HepG2 (cell line): Measurements from ENCODE around the gene HBA1. TPM values are rescaled to one million over a fixed set of nuclear protein-coding genes. Genes with fewer than 3 reads are reported as not detected.
A peak's percentile ranks its signal among the peaks of the same experiment; 100 is the strongest.

Source experiments
- ATAC-seq: fragments of 200-7000 bp; cut with Tn5 transposase; 3 replicates; pipeline ENCODE4 v1.9.1; 2020; ENCODE audit warnings: mild to moderate bottlenecking, moderate library complexity
- BruUV-seq: library from RNA; stranded (reverse); fragments of 400-500 nt; replicated peaks from 2 replicates; lab custom pipeline; 2021; lab: Mats Ljungman, UMichigan
- CTCF ChIA-PET: fragments of 300-600 bp; formaldehyde crosslinking; extraction: SDS; loops from one replicate; lab custom pipeline; 2021; ENCODE audit warnings: low total read pairs, inconsistent platforms, low intra/inter-chr PET ratio; lab: Yijun Ruan, JAX
- POLR2A ChIA-PET: fragments of 350-600 bp; sonication (Branson Sonifier 250); formaldehyde crosslinking; loops from one replicate; lab custom pipeline; 2020; ENCODE audit warnings: antibody characterized with exemption, inconsistent platforms; lab: Yijun Ruan, JAX
- DNase-seq: peaks from one replicate; pipeline ENCODE4 v3.0.0-alpha.2; 2015; ENCODE audit warnings: low spot score
- FAIRE-seq: peaks from 3 replicates; lab custom pipeline; 2011; peaks lifted over from hg19 to GRCh38; lab: Jason Lieb, UNC
- H2AFZ ChIP-seq: one replicate; pipeline ENCODE4 v1.6.1; 2011; ENCODE audit warnings: low read length, inconsistent platforms
- H3K27ac ChIP-seq: fragments of 300-600 bp; 3 replicates; pipeline ENCODE4 v1.8.0; 2011; ENCODE audit warnings: mixed run types, mild to moderate bottlenecking, mixed read lengths, low read length, inconsistent platforms; ENCODE audit not compliant: insufficient read depth; ENCODE audit errors: extremely low read length
- H3K27me3 ChIP-seq, 2 experiments: fragments of 200-600 bp in 1 of 2; 2 replicates in 1 of 2; 3 replicates in 1 of 2; pipeline versions ENCODE4 v1.6.0 to v1.8.0; 2011; ENCODE audit warnings: low read length in 2 of 2, mild to moderate bottlenecking in 2 of 2, moderate library complexity in 2 of 2, inconsistent platforms in 1 of 2; ENCODE audit not compliant: insufficient read depth in 2 of 2, control insufficient read depth in 1 of 2
- H3K36me3 ChIP-seq, 2 experiments: fragments of 200-600 bp in 1 of 2; replicated peaks in 1 of 2; 2 replicates in 1 of 2; 3 replicates in 1 of 2; pipeline versions ENCODE4 v1.5.1 to v1.8.0; 2011; ENCODE audit warnings: low read length in 2 of 2, inconsistent platforms in 1 of 2; ENCODE audit not compliant: insufficient read depth in 2 of 2, control insufficient read depth in 1 of 2
- H3K4me1 ChIP-seq: 2 replicates; pipeline ENCODE4 v1.5.1; 2012; ENCODE audit warnings: low read length, inconsistent platforms; ENCODE audit not compliant: insufficient read depth
- H3K4me2 ChIP-seq: 2 replicates; pipeline ENCODE4 v1.6.0; 2011; ENCODE audit warnings: low read depth, low read length, inconsistent platforms
- H3K4me3 ChIP-seq, 3 experiments: fragments of 200-600 bp in 1 of 3; sonication (generic), shearing (Covaris generic) in 1 of 3; replicated peaks in 1 of 3; 2 replicates each; pipeline ENCODE4 v1.5.1; 2011 to 2016; ENCODE audit warnings: low read length in 3 of 3, inconsistent platforms in 2 of 3, low read depth in 2 of 3, mild to moderate bottlenecking in 2 of 3, control low read depth in 1 of 3, mixed read lengths in 1 of 3; ENCODE audit not compliant: insufficient read depth in 1 of 3
- H3K79me2 ChIP-seq: one replicate; pipeline ENCODE4 v1.6.1; 2011; ENCODE audit warnings: low read length, inconsistent platforms; ENCODE audit not compliant: insufficient read depth
- H3K9ac ChIP-seq: 2 replicates; pipeline ENCODE4 v1.6.0; 2011; ENCODE audit warnings: mild to moderate bottlenecking, low read depth, low read length, inconsistent platforms; ENCODE audit not compliant: insufficient read depth
- H3K9me3 ChIP-seq: 2 replicates; pipeline ENCODE4 v1.5.1; 2012; ENCODE audit warnings: mild to moderate bottlenecking, low read length
- H4K20me1 ChIP-seq: 2 replicates; pipeline ENCODE4 v1.6.0; 2011; ENCODE audit warnings: inconsistent platforms, mild to moderate bottlenecking, low read length, moderate library complexity; ENCODE audit not compliant: insufficient read depth
- SPEN ChIP-seq: sonication (generic); formaldehyde crosslinking; IDR thresholded peaks from 2 replicates; pipeline ENCODE4 v1.5.1; 2020; ENCODE audit warnings: low read depth, mild to moderate bottlenecking, missing genetic modification reagents
- TBP ChIP-seq: sonication (generic); formaldehyde crosslinking; IDR thresholded peaks from 2 replicates; pipeline ENCODE4 v1.5.0; 2020; ENCODE audit warnings: missing genetic modification reagents
- THRA ChIP-seq: sonication (generic); formaldehyde crosslinking; IDR thresholded peaks from 2 replicates; pipeline ENCODE4 v1.4.0; 2020; ENCODE audit warnings: missing genetic modification reagents, borderline replicate concordance
- ZFP1 ChIP-seq: IDR thresholded peaks from 2 replicates; pipeline ENCODE4 v1.6.1; 2016
- ZMYM3 ChIP-seq: sonication (generic); formaldehyde crosslinking; IDR thresholded peaks from 2 replicates; pipeline ENCODE4 v1.5.1; 2020; ENCODE audit warnings: mild to moderate bottlenecking, missing genetic modification reagents
- ZNF335 ChIP-seq: sonication (generic); formaldehyde crosslinking; IDR thresholded peaks from 2 replicates; pipeline ENCODE4 v1.4.0; 2020; ENCODE audit warnings: missing genetic modification reagents
- ZNF879 ChIP-seq: sonication (generic); formaldehyde crosslinking; IDR thresholded peaks from 2 replicates; pipeline ENCODE4 v1.8.1; 2023; ENCODE audit warnings: missing genetic modification reagents
- WGBS: methylation state at CpG from one replicate; pipeline ENCODE4 v1.1.6; 2017; ENCODE audit warnings: low lambda C conversion rate; 5-methylcytosine and 5-hydroxymethylcytosine counted together
- in situ Hi-C: cut with HindIII; loops from 2 replicates; pipeline ENCODE4 v1.10.0; 2017; ENCODE audit warnings: low pct_unique_long_range_greater_than_20kb; ENCODE audit not compliant: extremely low pct_ligation_motif_present
- intact Hi-C: fragments of 100-400 bp; cut with micrococcal nuclease; formaldehyde crosslinking; loops from one replicate; pipeline ENCODE4 v1.10.0; 2022; ENCODE audit not compliant: unreplicated experiment
- polyA plus RNA-seq, 8 experiments: library from polyadenylated mRNA; depleted of rRNA in 3 of 8; stranded (reverse) in 7 of 8; unstranded in 1 of 8; fragments of >200 nt; fragmentation: Illumina TruSeq in 4 of 8; extraction: Trizol in 4 of 8; gene quantifications; 2 replicates each; pipeline versions ENCODE4 v1.2.1 to v1.2.3, GENCODE V29; 2011 to 2016; ENCODE audit warnings: low read depth in 4 of 8, missing spikeins in 1 of 8, mixed read lengths in 1 of 8; ENCODE audit not compliant: insufficient read depth in 1 of 8
- total RNA-seq, 5 experiments: library from RNA; depleted of rRNA; stranded (reverse); fragments of >200 nt; fragmentation: Illumina TruSeq; extraction: Trizol; gene quantifications; 2 replicates each; pipeline ENCODE4 v1.2.3, GENCODE V29; 2016; ENCODE audit warnings: low read depth in 1 of 5

HBA1 gene
- total and polyA plus RNA-seq, 2 of the 13 experiments (the other 11 are each of a cell fraction or from before 2014, with no cell fraction given), result 0.59 TPM; not detected in 1

- no peak overlapping the region for H3K4me3 ChIP-seq
- in situ Hi-C loops, result no loop called here
- intact Hi-C loops, result no loop called here
- BruUV-seq, result no TSS peak
- H3K27ac ChIP-seq, result no peak overlapping the region
- CTCF ChIA-PET, result interaction anchor here (1.5 kb wide), 1 partner anchor 113 kb away, joined by 4 read pairs; no protein-coding TSS in a partner anchor
- H3K36me3 ChIP-seq, result no peaks in the 10 kb centered on the region
- POLR2A ChIA-PET, result no interaction called here
- H3K79me2 ChIP-seq, result no peaks in the 10 kb centered on the region
- 91% methylated on average over 11 of the region's 11 CpGs for WGBS
- no peak for ATAC-seq
- no peak for DNase-seq
- no peaks in the 10 kb centered on the region for H3K9me3 ChIP-seq
- H3K9ac ChIP-seq, result no peak overlapping the region
- H3K27me3 ChIP-seq, result peaks cover 0 to 18% of the 10 kb centered on the region in 2 experiments; a peak in 4 of 5 replicates
- no peak for TF ChIP-seq ZNF335
- H2AFZ ChIP-seq, result no peak overlapping the region
- H4K20me1 ChIP-seq, result 0 out of 2 replicates have a peak, but pooled peaks cover 6% of the 10 kb centered on the region
- no peak for FAIRE-seq
- H3K4me2 ChIP-seq, result no peak overlapping the region
- peaks cover 28% of the 10 kb centered on the region for H3K4me1 ChIP-seq
Observed at GRCh38 chr16:178668-179015, 2.2 kb downstream of the HBA1 start.

GRCh38 chr16:179211-180092 is 3.0 kb downstream of the HBA1 start:
- TF ChIP-seq ZNF879 (CRISPR knock-in tag) (no peak), THRA (CRISPR knock-in tag) (no peak), ZFP1 (no peak), TBP (CRISPR knock-in tag) (no peak), SPEN (CRISPR knock-in tag) (no peak), ZMYM3 (CRISPR knock-in tag) (0 out of 2 replicates have a peak, but pooled peaks have one; percentile 15)
- no peak for DNase-seq
- no peak for ATAC-seq
- Histone ChIP-seq H3K9ac (no peak overlapping the region), H3K27me3 (peaks cover 0 to 18% of the 10 kb centered on the region in 2 experiments; a peak in 4 of 5 replicates), H3K27ac (no peak overlapping the region), H3K79me2 (no peaks in the 10 kb centered on the region), H3K4me3 (peak overlapping the region in 2 of 3 experiments; percentile 15 to 73; a peak in 1 of 6 replicates), H3K9me3 (no peaks in the 10 kb centered on the region), H2AFZ (no peak overlapping the region), H3K36me3 (no peaks in the 10 kb centered on the region), H3K4me2 (peak overlapping the region; percentile 82), H3K4me1 (peaks cover 28% of the 10 kb centered on the region), H4K20me1 (0 out of 2 replicates have a peak, but pooled peaks cover 6% of the 10 kb centered on the region)
- intact Hi-C loops, result loop anchor here (2.0 kb wide), 1 partner anchor 45 kb away; no protein-coding TSS in a partner anchor
- BruUV-seq, result no TSS peak
- in situ Hi-C loops, result loop anchor here (5.0 kb wide), 1 partner anchor 72 kb away; no protein-coding TSS in a partner anchor
- ChIA-PET CTCF (interaction anchor here (1.5 to 3.2 kb wide), 3 partner anchors 62 to 114 kb away, joined by 4 to 23 read pairs (median 17); no protein-coding TSS in a partner anchor), POLR2A (interaction anchor here (1.1 to 1.7 kb wide), 3 partner anchors 41 to 114 kb away, joined by 4 to 7 read pairs (median 5); partner anchors contain the start of gene NPRL3)
- WGBS, result 87% methylated on average over 17 of the region's 17 CpGs
- FAIRE-seq, result no peak
